OCI-LY1 (cell line): ENCODE data around the gene NDFIP2.

Experiments
- EZH2 ChIP-seq: fragments of 200-600 bp; sonication (generic), shearing (Covaris generic); IDR thresholded peaks from 2 replicates; pipeline ENCODE4 v1.8.0; 2017; ENCODE audit warnings: borderline replicate concordance, mixed run types, mild to moderate bottlenecking, antibody characterized with exemption, low read length, moderate library complexity, mixed read lengths
- TF ChIP-seq, protein P1 (sequence below): fragments of 200-600 bp; sonication (generic), shearing (Covaris generic); IDR thresholded peaks from 2 replicates; pipeline ENCODE4 v1.5.1; 2017; ENCODE audit warnings: mild to moderate bottlenecking, antibody characterized with exemption, low read length, moderate library complexity, mixed read lengths

DNA sequence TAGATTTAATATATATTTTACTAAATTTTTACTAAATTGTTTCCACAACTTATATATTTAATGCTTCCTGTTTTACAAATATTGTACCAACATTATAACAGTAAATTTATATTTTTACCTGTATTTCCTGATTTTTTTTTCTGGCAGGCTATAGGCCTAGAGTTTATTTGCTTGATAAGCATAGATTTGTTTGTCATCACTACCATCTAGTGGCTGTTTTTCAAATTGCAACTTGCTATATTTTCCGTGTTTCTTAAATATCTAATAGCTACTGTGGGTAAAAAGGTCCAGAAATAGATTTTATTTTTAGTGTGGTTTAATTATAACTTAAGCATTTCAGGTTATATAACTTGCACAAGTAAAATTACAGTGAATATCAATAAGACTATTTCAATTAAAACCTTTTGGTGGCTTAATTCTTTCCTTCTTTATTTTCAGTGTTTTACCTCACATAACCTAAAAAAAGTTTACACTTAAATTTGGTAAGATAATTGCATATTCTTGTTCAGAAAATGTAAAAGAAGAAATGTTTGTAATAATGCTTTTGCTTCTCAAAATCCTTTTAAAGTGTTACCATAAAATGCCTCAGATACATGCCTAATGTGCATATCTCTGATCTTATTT is 60.6 kb downstream of the NDFIP2 start:
- TF ChIP-seq, protein P1, sequence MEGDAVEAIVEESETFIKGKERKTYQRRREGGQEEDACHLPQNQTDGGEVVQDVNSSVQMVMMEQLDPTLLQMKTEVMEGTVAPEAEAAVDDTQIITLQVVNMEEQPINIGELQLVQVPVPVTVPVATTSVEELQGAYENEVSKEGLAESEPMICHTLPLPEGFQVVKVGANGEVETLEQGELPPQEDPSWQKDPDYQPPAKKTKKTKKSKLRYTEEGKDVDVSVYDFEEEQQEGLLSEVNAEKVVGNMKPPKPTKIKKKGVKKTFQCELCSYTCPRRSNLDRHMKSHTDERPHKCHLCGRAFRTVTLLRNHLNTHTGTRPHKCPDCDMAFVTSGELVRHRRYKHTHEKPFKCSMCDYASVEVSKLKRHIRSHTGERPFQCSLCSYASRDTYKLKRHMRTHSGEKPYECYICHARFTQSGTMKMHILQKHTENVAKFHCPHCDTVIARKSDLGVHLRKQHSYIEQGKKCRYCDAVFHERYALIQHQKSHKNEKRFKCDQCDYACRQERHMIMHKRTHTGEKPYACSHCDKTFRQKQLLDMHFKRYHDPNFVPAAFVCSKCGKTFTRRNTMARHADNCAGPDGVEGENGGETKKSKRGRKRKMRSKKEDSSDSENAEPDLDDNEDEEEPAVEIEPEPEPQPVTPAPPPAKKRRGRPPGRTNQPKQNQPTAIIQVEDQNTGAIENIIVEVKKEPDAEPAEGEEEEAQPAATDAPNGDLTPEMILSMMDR, result peak; percentile 93
- no peak for TF ChIP-seq EZH2
